BJ (cell line): Measurements from ENCODE around the gene NUP107. TPM values are rescaled to one million over a fixed set of nuclear protein-coding genes. Genes with fewer than 3 reads are reported as not detected.

Source experiments
- CTCF ChIA-PET: fragments of 350-600 bp; formaldehyde crosslinking; extraction: SDS; loops from one replicate; lab custom pipeline; 2021; ENCODE audit warnings: antibody characterized with exemption, inconsistent platforms; lab: Yijun Ruan, JAX
- POLR2A ChIA-PET: fragments of 300-600 bp; sonication (Branson Sonifier 250); formaldehyde crosslinking; extraction: SDS; loops from one replicate; lab custom pipeline; 2021; ENCODE audit warnings: antibody characterized with exemption; lab: Charles Lee
- DNase-seq: peaks from one replicate; pipeline ENCODE4 v3.0.0-alpha.2; 2011; ENCODE audit warnings: low read depth
- H3K27me3 ChIP-seq: 2 replicates; pipeline ENCODE4 v1.6.0; 2011; ENCODE audit warnings: low read length; ENCODE audit not compliant: control insufficient read depth, insufficient read depth
- H3K36me3 ChIP-seq: 2 replicates; pipeline ENCODE4 v1.5.1; 2011; ENCODE audit warnings: low read length; ENCODE audit not compliant: control insufficient read depth, insufficient read depth
- H3K4me3 ChIP-seq: 2 replicates; pipeline ENCODE4 v1.5.1; 2011; ENCODE audit warnings: low read depth, mild to moderate bottlenecking, control low read depth, low read length
- CTCF ChIP-seq: IDR thresholded peaks from 2 replicates; pipeline ENCODE4 v1.5.1; 2011; ENCODE audit warnings: low read depth, mild to moderate bottlenecking, control low read depth, inconsistent platforms, low read length, moderate library complexity; ENCODE audit not compliant: insufficient read depth
- polyA plus RNA-seq: library from polyadenylated mRNA; depleted of rRNA; stranded (reverse); fragments of >200 nt; gene quantifications from 2 replicates; pipeline ENCODE4 v1.2.3, GENCODE V29; 2011

The NUP107 gene
- polyA plus RNA-seq, 1 experiment, result 23.4 TPM

GRCh38 chr12:68785823-68786222 lies 99.0 kb downstream of the NUP107 start:
- ChIA-PET CTCF (interaction anchor here (1.3 to 2.0 kb wide), 3 partner anchors 10 to 45 kb away, joined by 3 to 7 read pairs (median 3); no protein-coding TSS in a partner anchor), POLR2A (no interaction called here)
- no peak for TF ChIP-seq CTCF
- H3K27me3 ChIP-seq, result no peaks in the 10 kb centered on the region
- no peaks in the 10 kb centered on the region for H3K36me3 ChIP-seq
- no peak for DNase-seq
- no peak overlapping the region for H3K4me3 ChIP-seq

GRCh38 chr12:68786929-68787328 lies 100.2 kb downstream of the NUP107 start:
- no peak for DNase-seq
- Histone ChIP-seq H3K4me3 (no peak overlapping the region), H3K27me3 (no peaks in the 10 kb centered on the region), H3K36me3 (no peaks in the 10 kb centered on the region)
- POLR2A ChIA-PET, result interaction anchor here (0.7 to 1.0 kb wide), 2 partner anchors 8 to 22 kb away, joined by 7 to 14 read pairs; no protein-coding TSS in a partner anchor
- CTCF ChIA-PET, result interaction anchor here (1.1 to 2.0 kb wide), 3 partner anchors 8 to 22 kb away, joined by 3 to 7 read pairs (median 4); no protein-coding TSS in a partner anchor
- 0 out of 2 replicates have a peak, but pooled peaks have one; percentile 4 for TF ChIP-seq CTCF

- POLR2A ChIA-PET, result no interaction called here
- DNase-seq, result no peak
- H3K27me3 ChIP-seq, result no peaks in the 10 kb centered on the region
- no peaks in the 10 kb centered on the region for H3K36me3 ChIP-seq
- CTCF ChIA-PET, result interaction anchor here (0.7 kb wide), 1 partner anchor 372 kb away, joined by 6 read pairs; no protein-coding TSS in a partner anchor
- TF ChIP-seq CTCF, result no peak
- H3K4me3 ChIP-seq, result no peak overlapping the region
Observed at GRCh38 chr12:68788554-68789143, 101.9 kb downstream of the NUP107 start.

DNA sequence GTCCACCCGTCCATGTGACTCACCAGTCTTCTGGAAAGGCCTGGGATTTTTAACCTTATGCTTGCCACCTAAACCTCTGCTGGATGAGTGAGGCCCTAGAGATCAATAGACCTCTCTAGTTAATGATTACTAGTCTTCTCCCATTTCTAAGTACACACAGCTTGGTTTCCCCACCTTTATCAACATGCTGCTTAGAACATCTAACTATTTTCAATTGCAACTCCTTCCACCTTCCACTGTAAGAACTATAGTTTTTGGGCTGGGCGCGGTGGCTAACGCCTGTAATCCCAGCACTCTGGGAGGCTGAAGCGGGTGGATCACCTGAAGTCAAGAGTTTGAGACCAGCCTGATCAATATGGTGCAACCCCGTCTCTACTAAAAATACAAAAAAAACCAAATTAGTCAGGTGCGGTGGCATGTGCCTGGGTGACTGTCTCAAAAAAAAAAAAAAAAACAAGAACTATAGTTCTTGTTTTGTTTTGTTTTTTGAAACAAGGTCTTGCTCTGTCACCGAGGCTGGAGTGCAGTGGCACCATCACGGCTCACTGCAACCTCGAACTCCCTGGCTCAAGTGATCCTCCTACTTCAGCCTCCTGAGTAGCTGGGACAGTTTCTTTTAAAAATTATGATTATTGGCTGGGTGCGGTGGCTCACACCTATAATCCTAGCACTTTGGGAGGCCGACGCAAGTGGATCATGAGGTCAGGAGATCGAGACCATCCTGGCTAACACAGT lies 102.5 kb downstream of the NUP107 start:
- Histone ChIP-seq H3K27me3 (no peaks in the 10 kb centered on the region), H3K4me3 (no peak overlapping the region), H3K36me3 (no peaks in the 10 kb centered on the region)
- CTCF ChIA-PET, result no interaction called here
- POLR2A ChIA-PET, result no interaction called here
- no peak for DNase-seq
- TF ChIP-seq CTCF, result no peak
